ENCODE results near the gene HCCS.

HCCS gene

GRCh38 chrX:11124112-11124511 is 13.0 kb downstream of the HCCS start:
- Histone ChIP-seq H3K9me3 (ENCODE audit: control insufficient read depth, low read length) (no peaks in the 10 kb centered on the region), H3K36me3 (ENCODE audit: control insufficient read depth, insufficient read depth, low read length, severe bottlenecking) (peaks cover 33% of the 10 kb centered on the region), H3K27me3 (replicated peaks; ENCODE audit: control insufficient read depth, insufficient read depth, low read length) (no peaks in the 10 kb centered on the region), H3K4me1 (ENCODE audit: control insufficient read depth, insufficient read depth, low read length) (no peaks in the 10 kb centered on the region), H3K4me3 (ENCODE audit: low read length) (no peak overlapping the region), H3K9ac (ENCODE audit: low read length) (no peak overlapping the region)
- DNase-seq (ENCODE audit: low read depth): no peak

GRCh38 chrX:11125060-11125459 is 13.9 kb downstream of the HCCS start:
- Histone ChIP-seq H3K36me3 (ENCODE audit: control insufficient read depth, insufficient read depth, low read length, severe bottlenecking) (peaks cover 23% of the 10 kb centered on the region), H3K9me3 (ENCODE audit: control insufficient read depth, low read length) (no peaks in the 10 kb centered on the region), H3K4me3 (ENCODE audit: low read length) (no peak overlapping the region), H3K27me3 (replicated peaks; ENCODE audit: control insufficient read depth, insufficient read depth, low read length) (no peaks in the 10 kb centered on the region), H3K4me1 (ENCODE audit: control insufficient read depth, insufficient read depth, low read length) (no peaks in the 10 kb centered on the region), H3K9ac (ENCODE audit: low read length) (no peak overlapping the region)
- DNase-seq (ENCODE audit: low read depth): no peak

- Histone ChIP-seq H3K9ac (ENCODE audit: low read length) (no peak overlapping the region), H3K9me3 (ENCODE audit: control insufficient read depth, low read length) (no peaks in the 10 kb centered on the region), H3K36me3 (ENCODE audit: control insufficient read depth, insufficient read depth, low read length, severe bottlenecking) (no peaks in the 10 kb centered on the region), H3K4me1 (ENCODE audit: control insufficient read depth, insufficient read depth, low read length) (no peaks in the 10 kb centered on the region), H3K4me3 (ENCODE audit: low read length) (no peak overlapping the region), H3K27me3 (replicated peaks; ENCODE audit: control insufficient read depth, insufficient read depth, low read length) (no peaks in the 10 kb centered on the region)
- peak; percentile 54 for DNase-seq (ENCODE audit: low read depth)
Measured at GRCh38 chrX:11129534-11130105, 18.5 kb downstream of the HCCS start.

GRCh38 chrX:11130136-11130535 is 19.0 kb downstream of the HCCS start:
- Histone ChIP-seq H3K4me3 (ENCODE audit: low read length) (no peak overlapping the region), H3K4me1 (ENCODE audit: control insufficient read depth, insufficient read depth, low read length) (peaks cover 2% of the 10 kb centered on the region), H3K9ac (ENCODE audit: low read length) (no peak overlapping the region)

GRCh38 chrX:11131146-11131545 is 20.0 kb downstream of the HCCS start:
- DNase-seq (ENCODE audit: low read depth): no peak
- H3K36me3 ChIP-seq (ENCODE audit: control insufficient read depth, insufficient read depth, low read length, severe bottlenecking): no peaks in the 10 kb centered on the region
- H3K4me1 ChIP-seq (ENCODE audit: control insufficient read depth, insufficient read depth, low read length): peaks cover 5% of the 10 kb centered on the region
- no peaks in the 10 kb centered on the region for H3K9me3 ChIP-seq (ENCODE audit: control insufficient read depth, low read length)
- no peak overlapping the region for H3K4me3 ChIP-seq (ENCODE audit: low read length)
- no peak overlapping the region for H3K9ac ChIP-seq (ENCODE audit: low read length)
- H3K27me3 ChIP-seq (replicated peaks; ENCODE audit: control insufficient read depth, insufficient read depth, low read length): no peaks in the 10 kb centered on the region

More at GRCh38 chrX:11130136-11130535, 19.0 kb downstream of the HCCS start:
- DNase-seq (ENCODE audit: low read depth): no peak
- Histone ChIP-seq H3K36me3 (ENCODE audit: control insufficient read depth, insufficient read depth, low read length, severe bottlenecking) (no peaks in the 10 kb centered on the region), H3K9me3 (ENCODE audit: control insufficient read depth, low read length) (no peaks in the 10 kb centered on the region), H3K27me3 (replicated peaks; ENCODE audit: control insufficient read depth, insufficient read depth, low read length) (no peaks in the 10 kb centered on the region)

GRCh38 chrX:11135564-11136185 is 24.5 kb downstream of the HCCS start:
- no peaks in the 10 kb centered on the region for H3K36me3 ChIP-seq (ENCODE audit: control insufficient read depth, insufficient read depth, low read length, severe bottlenecking)
- no peaks in the 10 kb centered on the region for H3K27me3 ChIP-seq (replicated peaks; ENCODE audit: control insufficient read depth, insufficient read depth, low read length)
- no peak overlapping the region for H3K9ac ChIP-seq (ENCODE audit: low read length)
- H3K4me1 ChIP-seq (ENCODE audit: control insufficient read depth, insufficient read depth, low read length): peaks cover 23% of the 10 kb centered on the region
- no peak overlapping the region for H3K4me3 ChIP-seq (ENCODE audit: low read length)
- no peaks in the 10 kb centered on the region for H3K9me3 ChIP-seq (ENCODE audit: control insufficient read depth, low read length)
- no peak for DNase-seq (ENCODE audit: low read depth)

GRCh38 chrX:11137543-11138139 is 26.5 kb downstream of the HCCS start:
- H3K9me3 ChIP-seq (ENCODE audit: control insufficient read depth, low read length): no peaks in the 10 kb centered on the region
- no peak overlapping the region for H3K4me3 ChIP-seq (ENCODE audit: low read length)
- H3K4me1 ChIP-seq (ENCODE audit: control insufficient read depth, insufficient read depth, low read length): peaks cover 23% of the 10 kb centered on the region
- DNase-seq (ENCODE audit: low read depth): peak; percentile 90
- H3K27me3 ChIP-seq (replicated peaks; ENCODE audit: control insufficient read depth, insufficient read depth, low read length): peaks cover 6% of the 10 kb centered on the region
- peak overlapping the region; percentile 62 for H3K9ac ChIP-seq (ENCODE audit: low read length)
- H3K36me3 ChIP-seq (ENCODE audit: control insufficient read depth, insufficient read depth, low read length, severe bottlenecking): no peaks in the 10 kb centered on the region

GRCh38 chrX:11138498-11139390 is 27.6 kb downstream of the HCCS start:
- H3K9ac ChIP-seq (ENCODE audit: low read length): peak overlapping the region; percentile 62
- H3K27me3 ChIP-seq (replicated peaks; ENCODE audit: control insufficient read depth, insufficient read depth, low read length): peaks cover 11% of the 10 kb centered on the region
- no peak overlapping the region for H3K4me3 ChIP-seq (ENCODE audit: low read length)
- peaks cover 23% of the 10 kb centered on the region for H3K4me1 ChIP-seq (ENCODE audit: control insufficient read depth, insufficient read depth, low read length)
- no peak for DNase-seq (ENCODE audit: low read depth)
- no peaks in the 10 kb centered on the region for H3K36me3 ChIP-seq (ENCODE audit: control insufficient read depth, insufficient read depth, low read length, severe bottlenecking)
- no peaks in the 10 kb centered on the region for H3K9me3 ChIP-seq (ENCODE audit: control insufficient read depth, low read length)

GRCh38 chrX:11143931-11144678 is 33.0 kb downstream of the HCCS start:
- H3K36me3 ChIP-seq (ENCODE audit: control insufficient read depth, insufficient read depth, low read length, severe bottlenecking): no peaks in the 10 kb centered on the region
- no peaks in the 10 kb centered on the region for H3K9me3 ChIP-seq (ENCODE audit: control insufficient read depth, low read length)
- no peak overlapping the region for H3K4me3 ChIP-seq (ENCODE audit: low read length)
- H3K4me1 ChIP-seq (ENCODE audit: control insufficient read depth, insufficient read depth, low read length): no peaks in the 10 kb centered on the region
- peaks cover 11% of the 10 kb centered on the region for H3K27me3 ChIP-seq (replicated peaks; ENCODE audit: control insufficient read depth, insufficient read depth, low read length)
- H3K9ac ChIP-seq (ENCODE audit: low read length): peak overlapping the region; percentile 7
- DNase-seq (ENCODE audit: low read depth): peak; percentile 89

GRCh38 chrX:11146411-11146810 is 35.3 kb downstream of the HCCS start:
- no peak overlapping the region for H3K4me3 ChIP-seq (ENCODE audit: low read length)
- DNase-seq (ENCODE audit: low read depth): no peak
- H3K27me3 ChIP-seq (replicated peaks; ENCODE audit: control insufficient read depth, insufficient read depth, low read length): peaks cover 11% of the 10 kb centered on the region
- no peaks in the 10 kb centered on the region for H3K36me3 ChIP-seq (ENCODE audit: control insufficient read depth, insufficient read depth, low read length, severe bottlenecking)
- H3K9me3 ChIP-seq (ENCODE audit: control insufficient read depth, low read length): no peaks in the 10 kb centered on the region
- H3K4me1 ChIP-seq (ENCODE audit: control insufficient read depth, insufficient read depth, low read length): no peaks in the 10 kb centered on the region
- no peak overlapping the region for H3K9ac ChIP-seq (ENCODE audit: low read length)
